GM19328 (cell line): ENCODE data around the gene MSANTD4.
"Not testable (repeated sequence)": the region's sequence is repeated elsewhere in the genome, so short reads cannot be mapped to it uniquely, and the experiment has no call there.

Source experiments
- ATAC-seq: cut with Tn5 transposase; IDR thresholded peaks from one replicate; pipeline ENCODE4 v1.9.1; 2021; ENCODE audit warnings: mild to moderate bottlenecking, moderate library complexity; ENCODE audit not compliant: unreplicated experiment

Gene MSANTD4

DNA sequence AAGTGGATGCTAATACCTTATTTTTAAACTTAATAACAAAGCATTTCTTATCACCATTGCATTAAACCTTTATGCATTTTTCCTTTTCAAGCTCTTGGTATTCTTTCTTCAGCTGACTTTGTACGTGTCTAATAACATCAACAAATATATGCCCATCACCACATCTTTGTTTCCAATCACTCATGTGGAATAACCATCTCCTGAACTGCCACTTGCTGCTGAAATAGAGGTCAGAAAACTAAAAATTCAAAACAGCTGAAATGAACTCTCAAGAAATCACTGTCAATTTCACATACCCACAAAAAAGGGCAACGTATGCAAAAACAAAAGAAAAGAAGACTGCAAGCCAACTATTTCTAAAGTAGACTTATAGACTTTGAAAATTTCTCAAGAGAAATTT lies 7.4 kb downstream of the MSANTD4 start:
- ATAC-seq = no peak

DNA sequence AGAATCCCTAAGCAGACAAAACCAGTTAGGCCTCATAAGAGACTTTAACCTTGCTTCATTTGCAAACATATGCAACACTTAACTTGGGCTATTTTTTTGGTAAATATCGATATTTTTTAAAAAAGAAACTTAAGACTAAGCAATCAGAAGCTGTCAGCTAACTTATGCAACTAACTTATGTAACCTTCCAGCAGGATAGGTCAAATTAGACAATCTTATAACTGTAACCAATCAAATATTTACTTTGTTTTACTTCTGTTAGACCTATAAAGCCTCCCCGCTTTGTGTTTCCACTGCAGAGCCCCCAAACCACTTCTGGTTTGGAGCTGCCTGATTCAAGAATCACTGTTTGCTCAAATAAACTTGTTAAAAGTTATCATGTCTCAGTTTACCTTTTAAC lies 8.0 kb downstream of the MSANTD4 start:
- no peak for ATAC-seq

DNA sequence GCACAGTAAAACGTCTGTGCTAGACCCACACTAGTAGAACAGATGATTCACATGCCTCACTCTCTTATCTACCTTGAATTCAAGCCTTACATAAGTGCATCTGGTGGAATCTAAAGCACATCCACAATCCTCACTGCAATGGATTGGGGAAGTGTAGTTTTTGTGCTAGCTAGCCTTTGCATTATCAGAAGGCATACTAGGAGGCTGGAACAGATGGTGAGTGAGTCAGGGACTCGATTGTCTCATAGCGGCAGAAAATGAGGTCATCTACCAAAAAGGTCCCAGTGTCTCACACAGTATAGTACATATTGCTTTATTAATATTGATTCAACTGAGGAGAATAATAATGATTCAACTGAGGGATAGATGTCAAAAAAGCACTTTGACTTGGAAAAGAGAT lies 9.3 kb downstream of the MSANTD4 start:
- no peak for ATAC-seq

DNA sequence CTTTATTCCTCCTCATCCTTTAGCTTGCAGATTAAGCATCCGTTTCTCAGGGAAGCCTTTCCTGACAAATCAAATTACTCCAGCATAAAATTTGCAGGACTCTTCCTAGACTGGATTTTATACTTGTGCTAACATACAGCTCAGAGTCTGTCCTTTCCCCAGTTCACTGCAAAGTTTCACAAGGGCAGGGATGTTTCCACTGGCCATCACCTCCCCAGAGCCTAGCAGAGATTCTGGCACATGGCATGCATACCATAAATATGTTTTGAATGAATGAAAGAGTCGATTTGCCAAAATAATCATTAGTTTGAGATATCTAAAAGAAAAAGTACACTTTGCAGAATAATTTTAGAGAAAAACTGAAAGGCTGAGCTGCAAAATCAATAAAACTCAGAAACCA lies 10.6 kb downstream of the MSANTD4 start:
- no peak for ATAC-seq

DNA sequence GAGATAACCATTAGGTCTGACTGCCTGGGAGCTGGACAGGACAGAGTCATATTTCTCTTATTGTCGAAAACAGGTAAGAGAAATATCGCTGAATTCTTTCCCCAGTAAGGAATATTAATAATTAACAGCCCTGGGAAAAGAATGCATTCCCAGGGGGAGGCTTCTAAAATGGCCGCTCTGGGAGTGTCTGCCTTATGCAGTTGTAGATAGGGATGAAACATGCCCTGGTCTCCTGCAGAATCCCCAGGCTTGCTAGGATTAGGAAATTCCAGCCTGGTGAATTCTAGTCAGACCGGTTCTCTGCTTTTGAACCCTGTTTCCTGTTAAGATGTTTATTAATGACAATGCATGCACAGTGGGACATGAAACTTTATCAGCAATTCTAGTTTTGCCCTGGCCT lies 18.9 kb downstream of the MSANTD4 start:
- ATAC-seq = not testable (repeated sequence)

DNA sequence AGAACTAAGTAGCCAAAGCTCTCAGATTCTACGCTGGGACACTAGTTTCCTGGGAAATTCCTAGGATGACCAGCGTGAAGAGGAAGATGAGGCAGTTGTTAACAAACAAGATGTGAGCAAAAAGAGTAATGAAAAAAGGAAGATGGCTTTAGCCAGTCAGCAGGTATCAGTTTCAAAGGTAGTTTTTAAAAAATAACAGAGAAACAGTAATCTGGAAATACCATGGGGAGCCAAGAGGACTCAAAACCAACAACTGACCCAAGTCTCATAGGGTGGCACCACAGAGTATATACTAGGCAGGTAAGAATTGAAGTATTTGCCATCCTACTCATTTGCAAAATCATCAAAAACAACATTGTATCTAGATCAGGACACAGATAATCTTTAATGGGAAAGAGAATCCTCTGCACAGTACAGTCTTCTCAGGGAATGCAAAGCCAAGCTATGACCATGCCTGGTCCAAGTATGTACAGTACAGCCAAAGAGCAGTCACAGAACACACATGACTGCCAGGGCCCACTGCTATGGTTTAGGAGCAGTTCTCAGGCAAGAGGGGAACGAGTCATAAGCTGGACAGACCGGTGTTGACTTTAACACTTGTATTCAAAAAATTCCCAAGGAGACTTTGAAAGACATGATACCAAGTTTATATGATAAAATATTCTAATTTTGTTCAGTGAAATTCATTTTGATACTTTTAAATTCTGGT lies 20.6 kb downstream of the MSANTD4 start:
- no peak for ATAC-seq

DNA sequence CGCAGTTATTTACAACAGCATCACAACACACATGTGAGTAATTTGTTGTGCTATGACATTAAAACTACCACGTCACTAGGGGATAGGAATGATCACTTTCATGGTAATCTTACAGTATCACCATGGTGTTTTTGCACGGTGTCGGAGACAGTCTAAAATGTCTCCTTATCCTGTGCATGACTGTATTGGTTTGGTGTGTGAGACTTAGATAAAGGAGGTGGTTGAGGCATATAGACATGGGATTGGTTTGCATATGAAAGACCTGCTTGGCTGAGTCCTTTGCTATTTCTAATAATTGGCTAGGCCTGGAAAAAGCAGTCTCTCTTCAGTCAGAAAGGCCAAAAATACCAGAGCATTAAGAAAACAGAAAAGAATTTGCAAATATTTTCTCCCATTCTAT lies 30.2 kb downstream of the MSANTD4 start:
- ATAC-seq = no peak

DNA sequence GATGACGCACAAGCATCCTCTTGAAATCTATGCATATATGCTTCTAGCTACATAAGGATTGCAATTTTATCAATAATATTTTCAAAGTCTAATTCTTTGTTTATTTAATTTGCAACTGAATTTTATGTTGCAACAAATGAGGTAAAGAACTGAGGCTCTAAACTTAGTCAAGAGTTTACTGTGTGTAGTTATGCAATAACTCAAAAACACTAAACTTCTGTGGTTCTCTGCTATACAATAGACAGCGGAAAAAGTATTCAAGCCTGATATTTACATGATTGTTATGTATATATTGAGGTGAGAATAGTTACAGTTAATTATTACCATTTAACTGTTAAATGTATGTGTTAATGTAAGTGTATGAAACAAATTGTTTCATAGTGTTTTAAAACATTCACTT lies 32.9 kb downstream of the MSANTD4 start:
- no peak for ATAC-seq

DNA sequence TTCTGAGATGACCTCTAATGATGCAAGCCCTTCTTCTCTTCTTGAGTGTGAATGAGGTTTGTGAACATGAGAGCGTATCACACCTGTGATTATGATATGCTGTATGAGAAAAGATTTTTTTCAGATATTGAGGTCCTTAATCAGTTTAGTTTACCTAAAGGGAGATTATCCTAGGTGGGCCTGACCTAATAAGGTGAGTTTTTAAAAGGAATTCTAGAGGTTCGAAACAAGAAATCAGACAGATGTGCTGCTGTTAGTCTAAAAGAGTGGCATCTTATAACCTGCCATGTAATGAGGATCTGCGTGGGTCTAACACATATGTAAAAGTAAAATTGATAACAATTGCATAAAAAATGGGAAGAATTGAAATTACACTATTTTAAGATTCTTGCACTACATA lies 33.8 kb downstream of the MSANTD4 start:
- ATAC-seq = no peak

DNA sequence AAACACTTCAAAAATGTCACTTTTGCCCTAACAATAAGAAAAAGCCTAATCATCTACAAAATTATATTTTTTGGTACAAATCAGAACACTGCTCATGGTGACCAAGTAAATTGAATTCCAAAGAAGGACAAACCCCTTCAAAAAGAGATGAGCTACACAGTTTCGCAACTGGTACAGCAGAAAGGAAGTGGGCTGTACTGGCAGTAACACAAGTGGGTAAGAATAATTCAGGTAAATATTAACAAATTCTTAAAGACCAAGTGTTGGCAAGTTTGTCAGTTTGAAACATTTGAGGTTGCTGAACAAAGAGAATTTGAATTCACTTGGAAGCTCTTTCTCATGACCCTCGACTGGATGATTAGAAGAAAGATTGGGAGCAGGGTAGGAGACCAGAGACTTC lies 35.5 kb downstream of the MSANTD4 start:
- ATAC-seq = no peak

DNA sequence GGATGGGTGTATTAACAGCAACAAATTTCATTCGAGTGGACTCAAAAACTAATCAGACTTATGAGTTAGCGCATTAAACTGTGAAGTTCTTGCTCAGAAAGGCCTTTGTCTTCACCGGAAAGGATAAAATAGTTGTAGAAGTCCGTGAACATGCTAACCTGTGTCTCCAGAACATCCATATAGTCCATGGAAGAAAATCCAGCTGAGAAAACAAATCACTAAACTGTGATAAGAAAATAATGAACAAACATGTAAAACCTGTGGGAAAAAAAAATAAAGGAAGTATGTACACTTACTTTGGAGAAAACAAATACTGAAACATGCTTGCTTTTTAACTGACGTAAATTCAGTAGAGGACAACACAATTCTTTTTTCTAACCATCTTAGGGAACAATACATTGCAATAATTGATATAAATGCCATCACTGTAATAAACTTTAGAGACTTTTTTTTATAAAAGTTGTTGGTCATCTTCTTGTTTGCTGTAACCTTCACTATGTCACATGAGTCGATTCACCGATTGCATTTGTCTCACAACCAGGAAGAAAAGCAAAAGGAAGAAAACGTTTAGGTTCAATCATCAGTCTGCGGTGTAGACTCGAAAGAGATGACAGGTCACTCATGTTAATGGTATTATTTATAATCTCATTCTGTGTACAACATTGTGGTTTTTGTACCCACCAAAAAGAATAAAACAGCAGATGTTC lies 41.9 kb downstream of the MSANTD4 start:
- ATAC-seq = no peak

DNA sequence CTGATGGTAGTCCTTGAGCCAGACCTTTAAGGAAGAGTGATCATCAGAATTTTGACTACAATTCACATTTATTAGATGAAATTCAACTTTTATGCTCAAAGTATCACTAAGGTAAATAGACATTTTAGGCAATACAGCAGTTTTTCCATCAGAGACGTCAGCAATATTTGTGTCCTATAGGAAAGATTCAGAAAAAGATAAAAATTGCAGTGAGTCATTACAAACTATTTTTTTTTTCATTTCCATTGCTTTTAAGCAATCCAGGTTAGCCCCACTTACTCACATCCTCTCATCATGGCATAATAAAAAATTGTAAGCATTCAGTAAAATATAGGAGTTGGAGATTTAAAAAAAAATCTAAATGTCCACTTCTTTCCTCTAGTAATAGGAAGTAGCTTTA lies 46.9 kb downstream of the MSANTD4 start:
- no peak for ATAC-seq

DNA sequence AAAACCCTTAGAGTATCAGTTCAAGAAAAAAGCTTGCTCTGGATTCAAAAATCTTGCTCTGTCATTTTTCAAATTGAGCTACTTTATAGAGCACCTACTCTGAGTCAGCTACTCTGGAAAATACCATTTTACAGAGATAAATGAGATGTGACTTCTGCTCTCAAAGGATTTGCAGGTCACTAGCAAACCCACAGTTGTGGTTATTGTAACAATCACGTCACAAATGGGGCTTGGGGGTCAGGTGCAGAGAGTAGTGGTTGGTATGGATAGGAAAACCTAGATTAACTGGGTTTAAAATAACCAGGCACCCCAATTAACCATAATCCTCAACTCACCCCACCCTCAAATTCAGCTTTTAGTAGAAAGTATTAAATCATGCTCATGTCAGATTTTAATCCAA lies 52.3 kb downstream of the MSANTD4 start:
- ATAC-seq = no peak

DNA sequence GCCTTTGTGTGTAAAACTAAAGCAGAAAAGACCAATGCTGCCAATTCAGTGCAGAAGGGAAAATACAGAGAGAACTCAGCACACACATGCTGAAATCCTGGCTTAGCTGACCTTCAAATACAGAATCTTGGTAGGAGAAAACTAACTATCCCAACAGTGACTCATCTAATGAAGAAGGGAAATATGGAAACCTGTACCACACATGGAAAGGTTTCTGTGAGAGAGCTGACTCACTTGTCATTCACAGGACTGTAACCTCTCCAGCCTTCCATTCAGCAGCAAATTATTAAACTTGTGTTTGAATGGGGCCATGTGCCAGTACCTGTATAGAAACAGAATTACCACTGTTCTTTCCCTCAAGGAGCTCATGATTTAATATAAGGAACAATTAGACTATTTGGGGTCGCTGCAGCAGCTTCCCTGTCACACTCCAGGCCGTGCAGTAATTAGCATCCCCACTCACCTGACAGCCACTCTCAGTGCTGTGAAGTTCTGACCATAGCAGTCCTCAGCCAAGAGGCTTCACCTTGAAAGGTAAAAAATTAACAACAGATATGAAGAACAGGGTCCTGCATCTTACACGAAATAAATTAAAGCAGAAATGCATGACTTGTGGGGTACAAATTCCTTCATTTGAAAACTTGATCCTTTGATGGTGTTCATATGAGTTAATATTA lies 53.9 kb downstream of the MSANTD4 start:
- ATAC-seq = no peak

DNA sequence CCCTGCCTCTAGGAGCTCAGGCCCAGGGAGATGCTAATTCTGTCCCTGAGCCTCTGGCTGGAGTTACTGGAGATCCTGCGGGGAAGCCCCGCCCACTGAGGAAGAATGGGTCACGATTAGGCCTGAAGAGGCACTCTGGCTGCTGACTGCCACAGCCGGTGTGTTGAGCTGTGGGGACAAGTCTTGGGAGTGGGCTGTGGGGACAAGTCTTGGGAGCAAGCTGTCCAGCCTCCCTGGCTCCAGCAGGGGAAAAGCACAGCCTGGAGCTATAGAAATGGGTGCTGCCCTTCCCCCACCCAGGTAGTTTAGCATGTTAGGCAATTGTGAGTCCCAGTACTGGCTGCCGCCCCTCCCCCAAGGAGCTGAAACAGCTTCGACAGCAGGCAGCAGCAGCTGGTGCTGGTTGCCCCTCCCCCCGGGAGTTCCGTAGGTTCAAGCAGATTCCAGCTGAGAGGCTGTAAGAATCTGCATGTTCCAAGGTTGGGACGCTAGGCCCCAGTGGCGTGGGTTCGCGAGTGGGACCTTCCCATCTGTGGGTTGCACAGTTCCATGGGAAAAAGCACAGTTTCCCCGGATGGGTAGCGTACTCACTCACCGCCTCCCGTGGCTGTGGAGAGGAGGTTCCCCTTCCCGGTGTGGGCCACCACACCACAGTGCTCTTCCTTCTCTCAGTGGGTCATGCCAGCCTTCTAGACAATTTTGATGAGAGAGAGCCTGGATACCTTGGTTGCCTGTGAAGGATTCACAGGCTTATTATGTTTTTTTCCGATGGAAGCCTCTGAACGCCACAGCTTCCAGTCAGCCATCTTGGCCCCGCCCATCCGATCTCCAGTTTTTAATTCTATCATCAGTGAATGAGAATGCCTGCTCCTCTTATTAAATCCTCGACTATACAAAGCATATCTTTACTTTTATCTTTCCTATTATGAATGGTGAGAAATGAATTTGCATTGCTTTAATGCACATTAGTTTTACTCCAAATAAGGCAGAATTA lies 61.5 kb downstream of the MSANTD4 start:
- ATAC-seq = no peak
